Measurements from ENCODE around the gene SH3RF1.
"Not testable (repeated sequence)": the region's sequence is repeated elsewhere in the genome, so short reads cannot be mapped to it uniquely, and the experiment has no call there.

Gene SH3RF1

DNA sequence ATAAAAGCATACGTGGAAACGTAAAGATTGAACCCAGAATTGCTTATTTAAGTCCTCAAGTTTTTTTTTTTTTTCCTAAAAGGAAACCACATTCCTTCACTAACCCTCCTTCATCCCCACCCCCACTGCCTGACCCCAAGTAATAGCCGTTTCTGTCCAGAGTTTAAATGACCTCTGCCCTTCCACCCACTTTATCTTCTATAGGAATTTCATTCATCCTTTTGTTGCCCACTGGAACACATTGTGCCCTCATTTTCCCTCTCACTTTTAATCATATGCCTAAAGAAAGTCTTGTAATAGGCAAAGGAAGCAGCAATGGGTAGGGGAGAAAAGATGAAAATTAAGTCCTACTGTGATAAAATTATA lies 62.7 kb downstream of the SH3RF1 start:
- TF ChIP-seq, protein P1, sequence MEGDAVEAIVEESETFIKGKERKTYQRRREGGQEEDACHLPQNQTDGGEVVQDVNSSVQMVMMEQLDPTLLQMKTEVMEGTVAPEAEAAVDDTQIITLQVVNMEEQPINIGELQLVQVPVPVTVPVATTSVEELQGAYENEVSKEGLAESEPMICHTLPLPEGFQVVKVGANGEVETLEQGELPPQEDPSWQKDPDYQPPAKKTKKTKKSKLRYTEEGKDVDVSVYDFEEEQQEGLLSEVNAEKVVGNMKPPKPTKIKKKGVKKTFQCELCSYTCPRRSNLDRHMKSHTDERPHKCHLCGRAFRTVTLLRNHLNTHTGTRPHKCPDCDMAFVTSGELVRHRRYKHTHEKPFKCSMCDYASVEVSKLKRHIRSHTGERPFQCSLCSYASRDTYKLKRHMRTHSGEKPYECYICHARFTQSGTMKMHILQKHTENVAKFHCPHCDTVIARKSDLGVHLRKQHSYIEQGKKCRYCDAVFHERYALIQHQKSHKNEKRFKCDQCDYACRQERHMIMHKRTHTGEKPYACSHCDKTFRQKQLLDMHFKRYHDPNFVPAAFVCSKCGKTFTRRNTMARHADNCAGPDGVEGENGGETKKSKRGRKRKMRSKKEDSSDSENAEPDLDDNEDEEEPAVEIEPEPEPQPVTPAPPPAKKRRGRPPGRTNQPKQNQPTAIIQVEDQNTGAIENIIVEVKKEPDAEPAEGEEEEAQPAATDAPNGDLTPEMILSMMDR (IDR thresholded peaks at IDR 0.05; ENCODE audit: low read length, missing control alignments), result no peak
- no peak overlapping the region for H3K4me3 ChIP-seq (replicated peaks; ENCODE audit: low read depth, low read length)
- no peak for DNase-seq (ENCODE audit: low read depth)

DNA sequence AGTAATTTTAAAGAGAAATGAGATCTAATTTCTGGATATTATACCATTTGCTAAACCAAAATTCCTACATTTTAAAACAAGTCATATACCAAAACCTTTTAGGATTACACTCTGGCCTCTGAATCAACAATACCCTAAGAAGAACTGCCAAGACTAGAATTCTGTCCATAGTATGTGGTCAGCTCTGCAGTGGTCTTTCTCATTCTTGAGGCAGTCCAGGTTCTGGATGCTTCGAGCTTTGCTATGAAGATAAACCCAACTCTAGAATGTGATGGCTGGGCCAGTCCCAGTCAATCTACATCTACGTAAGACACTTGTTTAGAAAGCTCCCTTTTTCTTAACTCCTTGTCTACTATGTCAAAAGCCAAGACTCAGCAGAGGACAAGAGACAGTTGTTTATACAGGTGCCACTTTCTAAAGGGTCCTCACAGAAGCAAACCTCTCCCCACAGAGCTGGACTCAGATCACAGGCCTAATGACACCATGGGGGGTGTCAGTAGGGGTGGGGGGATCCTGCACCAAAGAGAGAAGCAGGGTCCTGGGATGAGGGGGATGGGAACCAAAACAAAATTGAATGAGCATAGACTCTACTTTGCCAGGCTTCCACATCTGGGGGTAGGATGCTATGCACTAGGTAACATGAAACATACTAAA lies 63.2 kb downstream of the SH3RF1 start:
- DNase-seq (ENCODE audit: low read depth), result no peak
- no peak overlapping the region for H3K4me3 ChIP-seq (replicated peaks; ENCODE audit: low read depth, low read length)
- TF ChIP-seq, protein P1 (IDR thresholded peaks at IDR 0.05; ENCODE audit: low read length, missing control alignments), result no peak

DNA sequence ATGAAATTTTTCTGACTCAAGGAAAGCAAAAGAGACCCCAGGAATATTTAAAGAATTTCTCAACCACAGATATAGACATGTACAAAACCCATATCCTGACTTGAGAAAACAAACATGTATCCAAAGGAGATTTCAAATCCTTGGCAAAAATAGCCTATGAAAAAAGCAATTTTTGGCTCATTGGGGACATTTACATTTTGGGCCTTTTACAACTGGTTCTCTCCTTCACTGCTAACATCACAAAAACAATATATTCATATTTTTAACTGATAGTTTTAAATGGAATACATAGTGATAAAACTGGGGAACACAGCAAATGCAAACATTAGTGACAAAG lies 65.0 kb downstream of the SH3RF1 start:
- TF ChIP-seq, protein P1 (IDR thresholded peaks at IDR 0.05; ENCODE audit: low read length, missing control alignments), result no peak
- no peak for DNase-seq (ENCODE audit: low read depth)
- no peak overlapping the region for H3K4me3 ChIP-seq (replicated peaks; ENCODE audit: low read depth, low read length)

DNA sequence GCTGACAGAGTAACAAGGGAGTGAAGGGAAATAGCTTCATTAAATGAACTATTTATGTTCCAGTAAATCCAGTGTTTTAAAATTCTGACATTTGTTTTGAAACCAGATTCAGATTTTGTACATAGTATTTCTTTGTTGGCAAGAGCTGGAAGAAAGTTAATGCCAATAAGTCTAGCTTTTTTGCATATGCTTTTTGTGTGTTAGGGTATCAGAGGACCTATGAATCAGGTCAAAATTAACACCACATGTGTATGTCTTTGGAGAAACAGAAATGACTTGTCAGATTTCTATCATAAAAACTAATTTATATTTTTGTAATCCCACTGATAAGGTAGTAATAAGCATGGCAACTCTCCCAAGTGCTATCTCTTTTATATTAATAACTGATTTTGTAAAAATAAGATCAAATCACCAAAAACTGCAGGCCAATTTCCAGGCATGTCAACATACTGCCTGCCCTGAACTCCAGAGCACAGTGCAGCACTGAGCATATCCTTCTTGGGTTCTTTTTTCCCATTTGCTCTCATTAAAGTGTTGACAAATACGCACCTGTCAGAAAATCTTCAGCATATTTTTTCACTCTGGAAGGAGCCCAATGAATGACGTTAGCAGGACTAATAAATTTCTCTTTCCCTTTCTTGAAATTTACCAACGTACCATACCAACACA lies 65.5 kb downstream of the SH3RF1 start:
- DNase-seq (ENCODE audit: low read depth), result no peak
- TF ChIP-seq, protein P1 (IDR thresholded peaks at IDR 0.05; ENCODE audit: low read length, missing control alignments), result no peak
- H3K4me3 ChIP-seq (replicated peaks; ENCODE audit: low read depth, low read length), result no peak overlapping the region

DNA sequence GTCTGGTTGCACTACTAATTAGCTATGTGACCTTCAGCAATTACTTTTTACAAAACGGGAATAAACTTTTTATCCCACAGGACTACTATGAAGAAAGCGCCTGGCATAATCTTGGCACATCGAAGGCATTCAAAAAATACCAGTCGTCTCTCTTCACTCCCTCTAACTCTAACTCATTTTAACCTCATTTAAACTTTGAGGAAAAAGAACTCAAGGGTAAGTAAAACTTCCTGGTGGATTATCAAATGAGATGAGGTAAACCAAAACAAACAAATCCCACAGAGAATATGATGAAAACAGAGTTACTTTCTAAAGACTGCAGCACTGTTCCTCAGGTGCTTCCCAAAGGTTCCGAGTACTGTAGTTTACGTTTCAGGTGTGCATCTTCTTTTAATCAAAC lies 66.9 kb downstream of the SH3RF1 start:
- TF ChIP-seq, protein P1 (IDR thresholded peaks at IDR 0.05; ENCODE audit: low read length, missing control alignments), result no peak
- DNase-seq (ENCODE audit: low read depth), result no peak
- no peak overlapping the region for H3K4me3 ChIP-seq (replicated peaks; ENCODE audit: low read depth, low read length)

DNA sequence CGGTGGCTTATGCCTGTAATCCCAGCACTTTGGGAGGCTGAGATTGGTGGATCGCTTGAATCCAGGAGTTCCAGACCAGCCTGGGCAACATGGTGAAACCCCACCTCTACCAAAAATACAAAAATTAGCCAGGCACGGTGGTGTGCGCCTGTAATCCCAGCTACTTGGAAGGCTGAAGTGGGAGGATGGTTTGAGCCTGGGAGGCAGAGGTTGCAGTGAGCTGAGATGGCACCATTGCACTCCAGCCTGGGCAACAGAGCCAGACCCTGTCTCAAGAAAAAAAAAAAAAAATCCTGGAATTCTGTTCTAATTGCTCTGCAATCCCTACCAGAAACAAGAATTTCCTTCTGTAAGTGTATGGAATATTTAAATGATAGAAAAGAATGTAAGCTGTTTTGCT lies 67.5 kb downstream of the SH3RF1 start:
- not testable (repeated sequence) for DNase-seq (ENCODE audit: low read depth); H3K4me3 ChIP-seq (replicated peaks; ENCODE audit: low read depth, low read length)

DNA sequence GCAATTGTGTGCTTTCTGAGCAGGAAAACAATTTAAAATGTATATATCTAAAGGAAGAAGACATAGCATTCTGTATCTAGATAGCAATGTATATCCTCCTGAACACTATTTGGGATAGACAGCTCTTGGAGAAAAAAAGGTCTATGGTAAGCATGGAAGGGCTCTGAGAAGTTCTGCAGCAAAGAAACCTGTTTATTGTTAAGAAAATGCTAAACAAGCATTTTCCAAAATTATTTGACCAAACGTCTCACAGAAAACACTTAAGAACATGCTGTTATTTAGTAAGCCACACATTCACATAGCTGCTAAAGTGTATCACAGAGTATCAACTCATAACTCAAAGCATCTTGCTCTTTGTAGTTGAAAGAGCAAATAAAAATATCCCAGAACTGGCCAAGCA lies 67.9 kb downstream of the SH3RF1 start:
- TF ChIP-seq, protein P1 (IDR thresholded peaks at IDR 0.05; ENCODE audit: low read length, missing control alignments), result no peak
- no peak for DNase-seq (ENCODE audit: low read depth)
- no peak overlapping the region for H3K4me3 ChIP-seq (replicated peaks; ENCODE audit: low read depth, low read length)

All from fibroblast of pulmonary artery (primary cell).